LNCAP (cell line): ENCODE data around the gene UNC13D.
A peak's percentile ranks its signal among the peaks of the same experiment; 100 is the strongest.

Experiments used
- TF ChIP-seq, protein P1 (sequence below): fragments of 450-650 bp; IDR thresholded peaks from 2 replicates; pipeline ENCODE4 v1.5.1; 2017; ENCODE audit warnings: mild to moderate bottlenecking

UNC13D gene

GRCh38 chr17:75846692-75847613 lies 2.7 kb upstream of the UNC13D start:
- TF ChIP-seq, protein P1, sequence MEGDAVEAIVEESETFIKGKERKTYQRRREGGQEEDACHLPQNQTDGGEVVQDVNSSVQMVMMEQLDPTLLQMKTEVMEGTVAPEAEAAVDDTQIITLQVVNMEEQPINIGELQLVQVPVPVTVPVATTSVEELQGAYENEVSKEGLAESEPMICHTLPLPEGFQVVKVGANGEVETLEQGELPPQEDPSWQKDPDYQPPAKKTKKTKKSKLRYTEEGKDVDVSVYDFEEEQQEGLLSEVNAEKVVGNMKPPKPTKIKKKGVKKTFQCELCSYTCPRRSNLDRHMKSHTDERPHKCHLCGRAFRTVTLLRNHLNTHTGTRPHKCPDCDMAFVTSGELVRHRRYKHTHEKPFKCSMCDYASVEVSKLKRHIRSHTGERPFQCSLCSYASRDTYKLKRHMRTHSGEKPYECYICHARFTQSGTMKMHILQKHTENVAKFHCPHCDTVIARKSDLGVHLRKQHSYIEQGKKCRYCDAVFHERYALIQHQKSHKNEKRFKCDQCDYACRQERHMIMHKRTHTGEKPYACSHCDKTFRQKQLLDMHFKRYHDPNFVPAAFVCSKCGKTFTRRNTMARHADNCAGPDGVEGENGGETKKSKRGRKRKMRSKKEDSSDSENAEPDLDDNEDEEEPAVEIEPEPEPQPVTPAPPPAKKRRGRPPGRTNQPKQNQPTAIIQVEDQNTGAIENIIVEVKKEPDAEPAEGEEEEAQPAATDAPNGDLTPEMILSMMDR, result no peak

GRCh38 chr17:75845933-75846691 lies 1.9 kb upstream of the UNC13D start:
- TF ChIP-seq, protein P1, result no peak

DNA sequence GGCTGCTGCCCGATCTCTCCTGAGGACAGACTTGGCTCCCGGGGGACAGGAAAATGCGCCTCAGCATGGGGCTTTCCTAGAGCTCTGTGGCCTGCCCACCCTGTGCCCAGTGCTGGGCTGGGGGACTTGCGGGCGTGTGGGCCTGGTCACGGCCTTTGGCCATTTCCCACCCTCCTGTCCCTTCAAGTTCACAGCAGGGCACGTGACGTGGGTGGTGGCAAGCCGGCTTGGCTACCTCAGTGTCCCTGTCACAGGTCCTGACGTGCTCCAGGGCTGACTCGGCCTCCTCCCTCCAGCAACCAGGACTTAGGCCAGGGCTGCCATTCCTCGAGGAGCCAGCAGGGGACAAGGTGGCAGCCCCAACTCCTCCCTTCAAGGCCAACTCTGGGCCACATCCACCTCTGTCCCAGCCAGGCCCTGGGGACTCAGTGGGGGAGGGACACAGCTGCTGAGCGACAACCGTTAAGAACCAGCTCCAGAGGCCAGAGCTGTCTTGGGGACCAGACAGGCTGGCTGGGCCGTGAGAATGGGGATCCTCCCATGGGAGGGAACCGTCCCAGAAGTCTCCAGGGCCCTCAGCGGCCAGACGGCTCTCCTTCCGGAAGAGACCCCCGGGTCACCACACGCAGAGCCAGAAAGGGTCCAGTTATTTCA lies 981 bp upstream of the UNC13D start:
- TF ChIP-seq, protein P1, result peak; percentile 70

DNA sequence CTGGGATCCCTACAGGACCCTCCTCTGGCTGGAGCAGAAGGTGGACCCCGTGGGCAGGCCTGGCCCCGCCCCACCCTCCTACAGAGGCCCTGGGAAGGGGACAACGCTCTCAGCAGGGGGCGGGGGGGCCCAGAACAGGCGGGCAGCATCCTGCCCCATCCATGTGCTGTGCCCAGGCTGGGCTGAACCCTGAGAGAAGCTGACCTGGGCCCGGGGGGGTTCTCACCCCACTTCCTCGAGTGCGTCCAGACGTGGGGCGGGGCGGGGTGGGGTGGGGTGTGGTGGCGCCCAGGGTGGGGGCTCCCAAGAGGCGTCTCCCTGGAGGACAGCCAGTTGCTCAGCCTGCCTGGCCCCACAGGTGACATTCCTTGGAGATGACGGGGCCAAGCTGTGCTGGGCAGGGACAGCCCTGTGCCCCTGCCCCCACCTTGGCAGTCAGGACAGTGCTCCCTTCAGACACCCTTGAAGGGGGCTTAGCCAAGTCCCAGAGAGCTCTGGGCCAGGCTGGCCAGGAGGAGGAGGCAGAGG lies 390 bp upstream of the UNC13D start:
- TF ChIP-seq, protein P1, result no peak

DNA sequence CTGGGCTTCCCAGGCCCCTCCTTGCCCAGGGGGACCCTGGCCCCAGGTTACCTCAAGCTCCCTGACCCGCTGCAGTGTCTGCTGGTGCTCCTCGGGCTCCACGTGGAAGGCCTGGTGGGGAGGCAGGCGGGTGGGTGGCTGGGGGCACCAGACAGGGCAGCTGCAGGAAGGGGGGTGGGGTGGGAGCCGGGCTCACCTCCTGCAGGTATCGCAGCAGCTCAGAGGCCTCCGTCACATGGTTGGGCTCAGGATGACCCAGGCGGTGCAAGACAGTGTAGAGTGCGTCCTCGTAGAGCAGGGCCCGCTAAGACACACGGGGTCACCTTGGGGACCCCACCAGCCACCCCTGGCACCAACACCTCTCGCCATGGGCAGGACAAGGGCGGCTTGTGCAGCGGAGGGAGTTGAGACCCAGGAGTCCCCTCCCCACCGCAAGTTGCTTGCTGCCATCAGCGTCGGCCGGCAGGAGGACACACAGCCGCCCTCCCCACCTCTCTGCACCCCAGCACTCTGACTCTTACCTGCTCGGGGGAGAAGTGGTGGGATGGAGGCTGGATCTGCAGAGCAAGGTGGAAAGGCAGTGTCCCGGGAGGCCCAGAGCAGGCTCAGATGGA lies 1.1 kb downstream of the UNC13D start:
- TF ChIP-seq, protein P1, result no peak

- TF ChIP-seq, protein P1, result no peak
These were observed 1.8 kb downstream of the UNC13D start for GRCh38 chr17:75842411-75842810.

GRCh38 chr17:75840799-75841164 lies 3.4 kb downstream of the UNC13D start:
- TF ChIP-seq, protein P1, result no peak
